GM12864 (cell line): ENCODE measurements around the gene RXYLT1.
A peak's percentile ranks its signal among the peaks of the same experiment; 100 is the strongest.

Source experiments
- DNase-seq: peaks from one replicate; pipeline ENCODE4 v3.0.0-alpha.2; 2011; ENCODE audit warnings: low read depth
- H3K4me3 ChIP-seq: 2 replicates; pipeline ENCODE4 v1.5.1; 2011; ENCODE audit warnings: mild to moderate bottlenecking, low read depth, low read length, control low read depth
- TF ChIP-seq, protein P1 (sequence below): IDR thresholded peaks from 2 replicates; pipeline ENCODE4 v1.5.1; 2011; ENCODE audit warnings: low read depth, mild to moderate bottlenecking, moderate library complexity, low read length, control low read depth, inconsistent platforms; ENCODE audit errors: missing control alignments

RXYLT1 gene

DNA sequence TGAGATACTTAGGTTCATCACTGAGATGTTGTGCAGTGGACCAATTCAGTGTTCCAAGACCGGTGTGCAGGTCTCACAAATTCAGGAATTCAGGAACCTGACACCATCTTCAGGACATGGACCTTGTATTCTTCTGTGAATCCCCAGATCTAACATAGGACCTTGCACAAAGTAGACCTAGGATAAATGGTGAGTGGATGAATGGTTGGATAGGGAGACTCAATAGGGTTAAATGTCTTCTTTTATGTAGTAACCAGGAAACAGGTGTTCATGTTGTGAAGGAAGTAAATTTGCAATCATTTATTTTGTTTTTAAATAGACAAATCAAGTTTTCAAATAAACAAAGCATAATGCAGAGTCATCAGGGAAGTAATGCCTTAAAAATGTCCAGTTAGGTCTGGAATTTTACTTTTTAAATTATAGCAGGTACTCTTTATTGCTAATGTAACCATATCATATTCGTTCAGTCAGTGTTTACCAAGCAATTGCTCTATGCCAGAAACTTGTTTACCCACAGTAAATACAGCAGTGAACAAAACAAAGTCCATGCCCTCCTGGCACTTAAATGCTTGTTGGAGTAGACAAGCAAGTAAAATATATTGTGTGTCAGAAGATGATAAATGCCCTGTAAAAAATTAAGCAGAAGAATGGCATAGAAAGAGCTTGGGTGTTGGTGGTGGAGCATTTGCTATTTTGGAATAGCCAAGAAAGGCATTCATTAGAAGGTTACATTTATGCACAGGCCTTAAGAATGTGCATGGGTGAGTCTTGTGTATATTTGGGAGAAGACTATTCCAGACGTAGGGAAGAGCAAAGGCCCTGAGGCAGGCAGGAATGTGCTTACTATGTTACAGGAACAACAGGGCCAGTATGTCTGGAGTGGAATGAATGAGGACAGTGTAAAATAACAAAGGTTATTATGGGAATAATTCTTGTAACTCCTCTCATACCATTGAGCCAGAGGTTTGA lies 26.3 kb downstream of the RXYLT1 start:
- DNase-seq = no peak
- H3K4me3 ChIP-seq = no peak overlapping the region
- TF ChIP-seq, protein P1, sequence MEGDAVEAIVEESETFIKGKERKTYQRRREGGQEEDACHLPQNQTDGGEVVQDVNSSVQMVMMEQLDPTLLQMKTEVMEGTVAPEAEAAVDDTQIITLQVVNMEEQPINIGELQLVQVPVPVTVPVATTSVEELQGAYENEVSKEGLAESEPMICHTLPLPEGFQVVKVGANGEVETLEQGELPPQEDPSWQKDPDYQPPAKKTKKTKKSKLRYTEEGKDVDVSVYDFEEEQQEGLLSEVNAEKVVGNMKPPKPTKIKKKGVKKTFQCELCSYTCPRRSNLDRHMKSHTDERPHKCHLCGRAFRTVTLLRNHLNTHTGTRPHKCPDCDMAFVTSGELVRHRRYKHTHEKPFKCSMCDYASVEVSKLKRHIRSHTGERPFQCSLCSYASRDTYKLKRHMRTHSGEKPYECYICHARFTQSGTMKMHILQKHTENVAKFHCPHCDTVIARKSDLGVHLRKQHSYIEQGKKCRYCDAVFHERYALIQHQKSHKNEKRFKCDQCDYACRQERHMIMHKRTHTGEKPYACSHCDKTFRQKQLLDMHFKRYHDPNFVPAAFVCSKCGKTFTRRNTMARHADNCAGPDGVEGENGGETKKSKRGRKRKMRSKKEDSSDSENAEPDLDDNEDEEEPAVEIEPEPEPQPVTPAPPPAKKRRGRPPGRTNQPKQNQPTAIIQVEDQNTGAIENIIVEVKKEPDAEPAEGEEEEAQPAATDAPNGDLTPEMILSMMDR = no peak

DNA sequence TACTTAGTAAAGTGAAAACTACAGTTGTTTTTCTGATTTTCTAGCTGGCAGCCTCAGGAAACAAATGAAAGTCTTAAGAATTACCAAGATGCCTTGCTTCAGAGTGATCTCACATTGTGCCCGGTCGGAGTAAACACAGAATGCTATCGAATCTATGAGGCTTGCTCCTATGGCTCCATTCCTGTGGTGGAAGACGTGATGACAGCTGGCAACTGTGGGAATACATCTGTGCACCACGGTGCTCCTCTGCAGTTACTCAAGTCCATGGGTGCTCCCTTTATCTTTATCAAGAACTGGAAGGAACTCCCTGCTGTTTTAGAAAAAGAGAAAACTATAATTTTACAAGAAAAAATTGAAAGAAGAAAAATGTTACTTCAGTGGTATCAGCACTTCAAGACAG lies 28.9 kb downstream of the RXYLT1 start:
- H3K4me3 ChIP-seq = no peak overlapping the region
- TF ChIP-seq, protein P1 = no peak
- no peak for DNase-seq

DNA sequence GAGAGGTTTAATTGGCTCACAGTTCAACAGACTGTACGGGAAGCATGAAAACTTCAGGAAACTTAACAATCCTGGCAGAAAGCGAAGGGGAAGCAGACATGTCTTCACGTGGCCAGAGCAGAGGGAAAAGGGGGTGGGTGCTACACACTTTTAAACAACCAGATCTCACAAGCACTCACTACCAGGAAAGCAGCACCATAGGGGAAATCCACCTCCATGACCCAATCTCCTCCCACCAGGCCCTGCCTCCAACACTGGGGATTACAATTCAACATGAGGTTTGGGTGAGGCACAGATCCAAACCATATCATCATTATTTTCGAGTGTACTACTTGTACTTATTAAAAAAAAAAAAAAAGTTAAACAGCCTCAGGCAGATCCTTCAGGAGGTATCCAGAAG lies 29.9 kb downstream of the RXYLT1 start:
- H3K4me3 ChIP-seq = no peak overlapping the region
- no peak for DNase-seq
- TF ChIP-seq, protein P1 = no peak

DNA sequence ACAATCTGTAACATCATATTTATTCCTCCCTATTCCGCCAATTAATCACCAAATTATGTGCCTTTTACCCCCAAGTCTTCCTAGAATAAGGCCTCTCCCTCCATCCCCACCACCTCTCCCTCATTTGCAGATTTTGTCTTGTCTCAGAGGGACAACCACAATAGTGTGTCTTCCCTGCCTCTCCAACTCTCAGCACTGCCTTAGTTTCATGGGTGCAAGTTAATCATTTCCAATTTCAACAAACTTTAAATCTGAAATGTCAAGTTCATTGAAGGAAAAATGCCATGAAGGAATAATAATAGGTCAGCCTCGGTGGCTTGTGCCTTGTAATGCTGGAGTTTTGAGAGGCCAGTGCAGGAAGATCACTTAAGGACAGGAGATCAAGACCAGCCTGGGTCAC lies 31.6 kb downstream of the RXYLT1 start:
- DNase-seq = no peak
- TF ChIP-seq, protein P1 = no peak
- H3K4me3 ChIP-seq = no peak overlapping the region

DNA sequence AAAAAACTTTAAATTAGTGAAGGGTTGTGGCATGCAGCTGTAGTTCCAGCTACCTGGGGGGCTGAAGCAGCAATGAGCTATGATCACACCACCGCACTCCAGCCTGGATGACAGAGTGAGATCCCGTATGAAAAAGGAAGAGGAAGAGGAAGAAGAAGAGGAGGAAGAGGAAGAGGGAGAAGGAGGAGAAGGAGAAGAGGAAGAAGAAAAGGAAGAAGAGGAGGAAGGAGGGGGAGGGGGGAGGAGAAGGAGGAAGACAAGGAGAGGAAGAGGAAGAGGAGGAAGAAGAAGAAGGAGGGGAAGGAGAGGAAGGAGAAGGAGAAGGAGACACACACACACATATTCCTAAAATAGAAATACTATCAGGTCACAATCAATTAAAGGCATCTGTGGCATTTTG lies 32.0 kb downstream of the RXYLT1 start:
- no peak overlapping the region for H3K4me3 ChIP-seq
- TF ChIP-seq, protein P1 = no peak
- no peak for DNase-seq

DNA sequence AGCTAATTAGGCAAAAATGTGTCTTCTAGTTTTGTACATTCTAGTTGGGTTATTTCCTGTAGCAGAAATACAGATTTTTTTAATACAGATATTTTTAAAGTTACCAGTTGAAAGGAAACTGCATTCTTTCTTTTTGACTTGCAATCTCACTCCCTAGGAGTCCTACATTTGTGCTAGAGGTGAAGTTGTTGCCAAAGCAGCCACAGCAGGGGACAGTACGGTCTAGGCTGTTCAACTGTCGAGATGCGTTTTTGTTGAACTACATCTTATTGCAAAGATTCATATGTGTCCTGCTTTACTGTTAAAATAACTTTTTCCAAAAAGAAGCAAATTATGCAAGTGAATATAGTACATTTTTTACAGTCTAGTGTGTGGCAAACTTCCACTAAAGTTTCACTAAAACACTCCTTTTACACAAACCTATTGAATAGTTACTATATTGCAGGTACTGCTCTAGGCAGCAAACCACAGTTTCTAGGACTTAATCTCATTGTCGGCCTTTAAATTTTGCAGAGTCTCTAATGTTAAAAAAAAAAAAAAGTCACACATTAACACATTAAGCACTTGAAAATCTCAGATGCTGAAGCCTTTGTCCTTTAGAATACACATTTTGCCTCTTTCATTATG lies 34.5 kb downstream of the RXYLT1 start:
- TF ChIP-seq, protein P1 = no peak
- DNase-seq = no peak
- H3K4me3 ChIP-seq = peak overlapping the region; percentile 5; the same call in 1 of the 2 replicates
